ENCODE measurements around the gene NT5E.

- no peak for TF ChIP-seq EP300 (IDR thresholded peaks at IDR 0.05; ENCODE audit: low read depth in 2 of 2, low read length in 2 of 2)
- no peak for TF ChIP-seq EP300 (CRISPR knock-in tag; IDR thresholded peaks at IDR 0.05; ENCODE audit: borderline replicate concordance)
- no peak for TF ChIP-seq SOX6 (IDR thresholded peaks at IDR 0.05)
- TF ChIP-seq SOX6 (CRISPR knock-in tag; IDR thresholded peaks at IDR 0.05): no peak
- TF ChIP-seq FOSL2 (CRISPR knock-in tag; IDR thresholded peaks at IDR 0.05): no peak
- no peak for TF ChIP-seq CBX1 (IDR thresholded peaks at IDR 0.05; ENCODE audit: low read depth)
- no peak for TF ChIP-seq ELF1 (CRISPR knock-in tag; IDR thresholded peaks at IDR 0.05)
- TF ChIP-seq HNF1A (IDR thresholded peaks at IDR 0.05; ENCODE audit: low read depth): no peak
- TF ChIP-seq HNF1A (CRISPR knock-in tag; IDR thresholded peaks at IDR 0.05; ENCODE audit: borderline replicate concordance): no peak
- TF ChIP-seq EED (CRISPR knock-in tag; IDR thresholded peaks at IDR 0.05): no peak
- TF ChIP-seq POLR2AphosphoS5 (IDR thresholded peaks at IDR 0.05; ENCODE audit: low read depth, low read length): no peak
- no peak for TF ChIP-seq BCL3 (CRISPR knock-in tag; IDR thresholded peaks at IDR 0.05)
Measured at GRCh38 chr6:85516168-85516567, 66.3 kb downstream of the NT5E start.

All from HepG2 (cell line).